GM23338 (cell line): ENCODE data around the gene SCAPER. TPM values are rescaled to one million over a fixed set of nuclear protein-coding genes. Genes with fewer than 3 reads are reported as not detected.

ENCODE experiments used
- ATAC-seq: fragments of 200-7000 bp; cut with Tn5 transposase; 3 replicates; pipeline ENCODE4 v1.9.1; 2020
- DNase-seq: peaks from one replicate; pipeline ENCODE4 v3.0.0-alpha.2; 2015; ENCODE audit warnings: low spot score
- H2AFZ ChIP-seq: fragments of 200-600 bp; sonication (generic); 2 replicates; pipeline ENCODE4 v1.8.0; 2016; ENCODE audit warnings: antibody characterized with exemption, mild to moderate bottlenecking, moderate library complexity
- H3F3A ChIP-seq: fragments of 200-600 bp; sonication (generic); replicated peaks from 2 replicates; pipeline ENCODE4 v1.8.0; 2017; ENCODE audit warnings: antibody characterized with exemption, mixed run types, low read depth
- H3K27ac ChIP-seq: fragments of 200-600 bp; sonication (generic); 2 replicates; pipeline ENCODE4 v1.6.1; 2016; ENCODE audit warnings: low read depth
- H3K27me3 ChIP-seq: fragments of 200-600 bp; sonication (generic); 2 replicates; pipeline ENCODE4 v1.8.0; 2016; ENCODE audit warnings: mild to moderate bottlenecking, mixed run types, moderate library complexity; ENCODE audit not compliant: insufficient read depth
- H3K36me3 ChIP-seq: fragments of 200-600 bp; sonication (generic); 2 replicates; pipeline ENCODE4 v1.8.0; 2016; ENCODE audit warnings: mild to moderate bottlenecking; ENCODE audit not compliant: insufficient read depth
- H3K4me1 ChIP-seq: fragments of 200-600 bp; sonication (generic); 2 replicates; pipeline ENCODE4 v1.8.0; 2016; ENCODE audit warnings: mild to moderate bottlenecking, moderate library complexity; ENCODE audit not compliant: insufficient read depth
- H3K4me2 ChIP-seq: fragments of 200-600 bp; sonication (generic); 2 replicates; pipeline ENCODE4 v1.7.1; 2017; ENCODE audit warnings: mixed run types
- H3K4me3 ChIP-seq: fragments of 200-600 bp; sonication (generic); 2 replicates; pipeline ENCODE4 v1.6.1; 2016; ENCODE audit warnings: mixed run types
- H3K79me2 ChIP-seq: fragments of 200-600 bp; sonication (generic); replicated peaks from 2 replicates; pipeline ENCODE4 v1.8.0; 2017; ENCODE audit warnings: mild to moderate bottlenecking; ENCODE audit not compliant: insufficient read depth
- H3K9me2 ChIP-seq: fragments of 200-600 bp; sonication (generic); 2 replicates; pipeline ENCODE4 v1.8.0; 2017; ENCODE audit not compliant: insufficient read depth
- H4K20me1 ChIP-seq: fragments of 200-600 bp; sonication (generic); replicated peaks from 2 replicates; pipeline ENCODE4 v1.8.0; 2017; ENCODE audit warnings: mild to moderate bottlenecking; ENCODE audit not compliant: insufficient read depth
- H3K27ac Mint-ChIP-seq: 2 replicates; pipeline ENCODE4 v1.8.0; 2020; ENCODE audit warnings: inconsistent platforms, mild to moderate bottlenecking, moderate library complexity, mixed read lengths
- H3K27me3 Mint-ChIP-seq: 3 replicates; pipeline ENCODE4 v1.8.0; 2022; ENCODE audit warnings: low read depth, mild to moderate bottlenecking, moderate library complexity, mixed read lengths, inconsistent platforms; ENCODE audit not compliant: insufficient read depth, poor library complexity
- H3K36me3 Mint-ChIP-seq: 3 replicates; pipeline ENCODE4 v1.8.0; 2021; ENCODE audit warnings: low read depth, mild to moderate bottlenecking, inconsistent platforms, moderate library complexity, mixed read lengths
- H3K4me1 Mint-ChIP-seq: 3 replicates; pipeline ENCODE4 v1.8.0; 2020; ENCODE audit warnings: mild to moderate bottlenecking, inconsistent platforms, mixed read lengths
- H3K4me3 Mint-ChIP-seq: 3 replicates; pipeline ENCODE4 v1.8.0; 2021; ENCODE audit warnings: moderate library complexity, mild to moderate bottlenecking, inconsistent platforms, mixed read lengths
- H3K9me3 Mint-ChIP-seq: 3 replicates; pipeline ENCODE4 v1.8.0; 2020; ENCODE audit warnings: moderate library complexity, mild to moderate bottlenecking, inconsistent platforms, mixed read lengths
- CREB1 ChIP-seq: fragments of 250-450 bp; sonication (Bioruptor Pico); IDR thresholded peaks from 2 replicates; pipeline ENCODE4 v1.5.0; 2020; ENCODE audit warnings: low read depth, mild to moderate bottlenecking, moderate library complexity
- ETS1 ChIP-seq: IDR thresholded peaks from 2 replicates; pipeline ENCODE4 v1.6.1; 2016; ENCODE audit warnings: antibody characterized with exemption
- EZH2 ChIP-seq: fragments of 200-600 bp; sonication (generic); IDR thresholded peaks from one replicate; pipeline ENCODE4 v1.8.0; 2017; ENCODE audit warnings: antibody characterized with exemption, mild to moderate bottlenecking, low read depth; ENCODE audit not compliant: unreplicated experiment
- EZH2phosphoT487 ChIP-seq: fragments of 200-600 bp; sonication (generic); IDR thresholded peaks from one replicate; pipeline ENCODE4 v1.8.1; 2018; ENCODE audit warnings: antibody characterized with exemption; ENCODE audit not compliant: unreplicated experiment
- JUNB ChIP-seq: IDR thresholded peaks from one replicate; pipeline ENCODE4 v1.6.1; 2016; ENCODE audit warnings: antibody characterized with exemption; ENCODE audit not compliant: unreplicated experiment
- NANOG ChIP-seq: IDR thresholded peaks from 2 replicates; pipeline ENCODE4 v1.6.1; 2016; ENCODE audit warnings: antibody characterized with exemption, borderline replicate concordance
- POLR2AphosphoS5 ChIP-seq: IDR thresholded peaks from 2 replicates; pipeline ENCODE4 v1.6.1; 2016; ENCODE audit warnings: antibody characterized with exemption, low read depth
- STAT1 ChIP-seq: IDR thresholded peaks from one replicate; pipeline ENCODE4 v1.6.1; 2016; ENCODE audit warnings: antibody characterized with exemption; ENCODE audit not compliant: unreplicated experiment
- ZNF114 ChIP-seq: fragments of 250-450 bp; sonication (Bioruptor Pico); IDR thresholded peaks from 2 replicates; pipeline ENCODE4 v1.5.0; 2020; ENCODE audit warnings: mild to moderate bottlenecking, moderate library complexity
- ZNF331 ChIP-seq: fragments of 250-450 bp; sonication (Bioruptor Pico); IDR thresholded peaks from 2 replicates; pipeline ENCODE4 v1.5.0; 2020; ENCODE audit warnings: low read depth, mild to moderate bottlenecking, moderate library complexity
- polyA plus RNA-seq: library from polyadenylated mRNA; unstranded; fragments of >200 nt; fragmentation: Nextera tagmentation; extraction: Ambion mirVana; gene quantifications from 2 replicates; pipeline ENCODE4 v1.2.1, GENCODE V29; 2016
- total RNA-seq: library from RNA; depleted of rRNA; stranded (reverse); fragments of >200 nt; shearing (Covaris generic); gene quantifications from 2 replicates; pipeline ENCODE4 v1.2.3, GENCODE V29; 2014
- TF ChIP-seq, protein P1 (sequence below): fragments of 250-450 bp; sonication (Bioruptor Pico); IDR thresholded peaks from 2 replicates; pipeline ENCODE4 v1.5.0; 2020; ENCODE audit warnings: mild to moderate bottlenecking, moderate library complexity
- TF ChIP-seq, protein P2 (sequence below), 2 experiments: fragments of 200-600 bp in 1 of 2; sonication (generic) in 1 of 2; conservative IDR thresholded peaks; 2 replicates each; pipeline versions ENCODE4 v1.5.1 to v1.6.1; 2016 to 2017; ENCODE audit warnings: antibody characterized with exemption in 2 of 2, low read depth in 2 of 2, mild to moderate bottlenecking in 2 of 2, moderate library complexity in 1 of 2
- TF ChIP-seq, protein P3 (sequence below): IDR thresholded peaks from one replicate; pipeline ENCODE4 v1.6.1; 2018; ENCODE audit warnings: antibody characterized with exemption; ENCODE audit not compliant: unreplicated experiment

SCAPER gene
- total and polyA plus RNA-seq, 2 experiments from 2014 or later = 9.1 to 17.6 TPM

DNA sequence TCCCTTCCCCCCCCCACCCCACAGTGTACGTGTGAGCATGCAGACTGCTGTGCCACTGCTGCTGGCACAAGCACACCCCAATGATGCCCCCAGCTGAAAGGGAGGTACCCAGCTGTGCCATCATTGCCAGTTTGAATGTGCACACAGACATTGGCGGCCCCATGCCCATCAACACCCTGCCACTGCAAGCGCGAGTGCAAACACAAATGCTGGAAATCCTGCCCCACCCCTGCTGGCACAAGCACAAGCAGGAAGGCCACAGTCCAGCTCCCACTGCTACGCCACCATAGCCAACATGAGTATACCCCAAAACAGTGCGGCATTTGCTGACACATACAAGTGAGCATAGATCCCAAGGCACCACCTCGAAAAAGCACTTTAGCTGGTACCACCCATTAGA, 222.9 kb downstream of the SCAPER start:
- H4K20me1 ChIP-seq = no peaks in the 10 kb centered on the region
- H3K79me2 ChIP-seq = no peaks in the 10 kb centered on the region
- H3K9me3 Mint-ChIP-seq = no peaks in the 10 kb centered on the region
- no peak overlapping the region for H3K4me3 Mint-ChIP-seq
- H3K4me1 Mint-ChIP-seq = no peaks in the 10 kb centered on the region
- no peaks in the 10 kb centered on the region for H3K27me3 Mint-ChIP-seq
- DNase-seq (no peak), ATAC-seq (no peak)
- no peak overlapping the region for H3K4me3 ChIP-seq
- H3K27ac ChIP-seq = no peak overlapping the region
- H3K36me3 Mint-ChIP-seq = no peaks in the 10 kb centered on the region
- H3K36me3 ChIP-seq = no peaks in the 10 kb centered on the region
- H3K4me1 ChIP-seq = no peaks in the 10 kb centered on the region
- no peaks in the 10 kb centered on the region for H3K27me3 ChIP-seq
- no peak overlapping the region for H2AFZ ChIP-seq
- H3F3A ChIP-seq = no peaks in the 10 kb centered on the region
- no peak overlapping the region for H3K27ac Mint-ChIP-seq
- H3K9me2 ChIP-seq = no peaks in the 10 kb centered on the region
- no peak overlapping the region for H3K4me2 ChIP-seq
- TF ChIP-seq, protein P1, sequence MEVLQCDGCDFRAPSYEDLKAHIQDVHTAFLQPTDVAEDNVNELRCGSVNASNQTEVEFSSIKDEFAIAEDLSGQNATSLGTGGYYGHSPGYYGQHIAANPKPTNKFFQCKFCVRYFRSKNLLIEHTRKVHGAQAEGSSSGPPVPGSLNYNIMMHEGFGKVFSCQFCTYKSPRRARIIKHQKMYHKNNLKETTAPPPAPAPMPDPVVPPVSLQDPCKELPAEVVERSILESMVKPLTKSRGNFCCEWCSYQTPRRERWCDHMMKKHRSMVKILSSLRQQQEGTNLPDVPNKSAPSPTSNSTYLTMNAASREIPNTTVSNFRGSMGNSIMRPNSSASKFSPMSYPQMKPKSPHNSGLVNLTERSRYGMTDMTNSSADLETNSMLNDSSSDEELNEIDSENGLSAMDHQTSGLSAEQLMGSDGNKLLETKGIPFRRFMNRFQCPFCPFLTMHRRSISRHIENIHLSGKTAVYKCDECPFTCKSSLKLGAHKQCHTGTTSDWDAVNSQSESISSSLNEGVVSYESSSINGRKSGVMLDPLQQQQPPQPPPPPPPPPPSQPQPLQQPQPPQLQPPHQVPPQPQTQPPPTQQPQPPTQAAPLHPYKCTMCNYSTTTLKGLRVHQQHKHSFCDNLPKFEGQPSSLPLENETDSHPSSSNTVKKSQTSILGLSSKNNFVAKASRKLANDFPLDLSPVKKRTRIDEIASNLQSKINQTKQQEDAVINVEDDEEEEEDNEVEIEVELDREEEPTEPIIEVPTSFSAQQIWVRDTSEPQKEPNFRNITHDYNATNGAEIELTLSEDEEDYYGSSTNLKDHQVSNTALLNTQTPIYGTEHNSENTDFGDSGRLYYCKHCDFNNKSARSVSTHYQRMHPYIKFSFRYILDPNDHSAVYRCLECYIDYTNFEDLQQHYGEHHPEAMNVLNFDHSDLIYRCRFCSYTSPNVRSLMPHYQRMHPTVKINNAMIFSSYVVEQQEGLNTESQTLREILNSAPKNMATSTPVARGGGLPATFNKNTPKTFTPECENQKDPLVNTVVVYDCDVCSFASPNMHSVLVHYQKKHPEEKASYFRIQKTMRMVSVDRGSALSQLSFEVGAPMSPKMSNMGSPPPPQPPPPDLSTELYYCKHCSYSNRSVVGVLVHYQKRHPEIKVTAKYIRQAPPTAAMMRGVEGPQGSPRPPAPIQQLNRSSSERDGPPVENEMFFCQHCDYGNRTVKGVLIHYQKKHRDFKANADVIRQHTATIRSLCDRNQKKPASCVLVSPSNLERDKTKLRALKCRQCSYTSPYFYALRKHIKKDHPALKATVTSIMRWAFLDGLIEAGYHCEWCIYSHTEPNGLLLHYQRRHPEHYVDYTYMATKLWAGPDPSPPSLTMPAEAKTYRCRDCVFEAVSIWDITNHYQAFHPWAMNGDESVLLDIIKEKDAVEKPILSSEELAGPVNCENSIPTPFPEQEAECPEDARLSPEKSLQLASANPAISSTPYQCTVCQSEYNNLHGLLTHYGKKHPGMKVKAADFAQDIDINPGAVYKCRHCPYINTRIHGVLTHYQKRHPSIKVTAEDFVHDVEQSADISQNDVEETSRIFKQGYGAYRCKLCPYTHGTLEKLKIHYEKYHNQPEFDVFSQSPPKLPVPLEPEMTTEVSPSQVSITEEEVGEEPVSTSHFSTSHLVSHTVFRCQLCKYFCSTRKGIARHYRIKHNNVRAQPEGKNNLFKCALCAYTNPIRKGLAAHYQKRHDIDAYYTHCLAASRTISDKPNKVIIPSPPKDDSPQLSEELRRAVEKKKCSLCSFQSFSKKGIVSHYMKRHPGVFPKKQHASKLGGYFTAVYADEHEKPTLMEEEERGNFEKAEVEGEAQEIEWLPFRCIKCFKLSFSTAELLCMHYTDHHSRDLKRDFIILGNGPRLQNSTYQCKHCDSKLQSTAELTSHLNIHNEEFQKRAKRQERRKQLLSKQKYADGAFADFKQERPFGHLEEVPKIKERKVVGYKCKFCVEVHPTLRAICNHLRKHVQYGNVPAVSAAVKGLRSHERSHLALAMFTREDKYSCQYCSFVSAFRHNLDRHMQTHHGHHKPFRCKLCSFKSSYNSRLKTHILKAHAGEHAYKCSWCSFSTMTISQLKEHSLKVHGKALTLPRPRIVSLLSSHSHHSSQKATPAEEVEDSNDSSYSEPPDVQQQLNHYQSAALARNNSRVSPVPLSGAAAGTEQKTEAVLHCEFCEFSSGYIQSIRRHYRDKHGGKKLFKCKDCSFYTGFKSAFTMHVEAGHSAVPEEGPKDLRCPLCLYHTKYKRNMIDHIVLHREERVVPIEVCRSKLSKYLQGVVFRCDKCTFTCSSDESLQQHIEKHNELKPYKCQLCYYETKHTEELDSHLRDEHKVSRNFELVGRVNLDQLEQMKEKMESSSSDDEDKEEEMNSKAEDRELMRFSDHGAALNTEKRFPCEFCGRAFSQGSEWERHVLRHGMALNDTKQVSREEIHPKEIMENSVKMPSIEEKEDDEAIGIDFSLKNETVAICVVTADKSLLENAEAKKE (CRISPR knock-in tag) = no peak
- TF ChIP-seq NANOG (no peak), EZH2phosphoT487 (no peak), CREB1 (no peak), JUNB (no peak), STAT1 (no peak), EZH2 (no peak), ZNF114 (no peak), POLR2AphosphoS5 (no peak), ZNF331 (CRISPR knock-in tag) (no peak), ETS1 (no peak)
- TF ChIP-seq, protein P2, sequence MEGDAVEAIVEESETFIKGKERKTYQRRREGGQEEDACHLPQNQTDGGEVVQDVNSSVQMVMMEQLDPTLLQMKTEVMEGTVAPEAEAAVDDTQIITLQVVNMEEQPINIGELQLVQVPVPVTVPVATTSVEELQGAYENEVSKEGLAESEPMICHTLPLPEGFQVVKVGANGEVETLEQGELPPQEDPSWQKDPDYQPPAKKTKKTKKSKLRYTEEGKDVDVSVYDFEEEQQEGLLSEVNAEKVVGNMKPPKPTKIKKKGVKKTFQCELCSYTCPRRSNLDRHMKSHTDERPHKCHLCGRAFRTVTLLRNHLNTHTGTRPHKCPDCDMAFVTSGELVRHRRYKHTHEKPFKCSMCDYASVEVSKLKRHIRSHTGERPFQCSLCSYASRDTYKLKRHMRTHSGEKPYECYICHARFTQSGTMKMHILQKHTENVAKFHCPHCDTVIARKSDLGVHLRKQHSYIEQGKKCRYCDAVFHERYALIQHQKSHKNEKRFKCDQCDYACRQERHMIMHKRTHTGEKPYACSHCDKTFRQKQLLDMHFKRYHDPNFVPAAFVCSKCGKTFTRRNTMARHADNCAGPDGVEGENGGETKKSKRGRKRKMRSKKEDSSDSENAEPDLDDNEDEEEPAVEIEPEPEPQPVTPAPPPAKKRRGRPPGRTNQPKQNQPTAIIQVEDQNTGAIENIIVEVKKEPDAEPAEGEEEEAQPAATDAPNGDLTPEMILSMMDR (conservative IDR thresholded peaks at IDR 0.05; ENCODE audit: low read depth in 2 of 2) = no peak
- TF ChIP-seq, protein P3, sequence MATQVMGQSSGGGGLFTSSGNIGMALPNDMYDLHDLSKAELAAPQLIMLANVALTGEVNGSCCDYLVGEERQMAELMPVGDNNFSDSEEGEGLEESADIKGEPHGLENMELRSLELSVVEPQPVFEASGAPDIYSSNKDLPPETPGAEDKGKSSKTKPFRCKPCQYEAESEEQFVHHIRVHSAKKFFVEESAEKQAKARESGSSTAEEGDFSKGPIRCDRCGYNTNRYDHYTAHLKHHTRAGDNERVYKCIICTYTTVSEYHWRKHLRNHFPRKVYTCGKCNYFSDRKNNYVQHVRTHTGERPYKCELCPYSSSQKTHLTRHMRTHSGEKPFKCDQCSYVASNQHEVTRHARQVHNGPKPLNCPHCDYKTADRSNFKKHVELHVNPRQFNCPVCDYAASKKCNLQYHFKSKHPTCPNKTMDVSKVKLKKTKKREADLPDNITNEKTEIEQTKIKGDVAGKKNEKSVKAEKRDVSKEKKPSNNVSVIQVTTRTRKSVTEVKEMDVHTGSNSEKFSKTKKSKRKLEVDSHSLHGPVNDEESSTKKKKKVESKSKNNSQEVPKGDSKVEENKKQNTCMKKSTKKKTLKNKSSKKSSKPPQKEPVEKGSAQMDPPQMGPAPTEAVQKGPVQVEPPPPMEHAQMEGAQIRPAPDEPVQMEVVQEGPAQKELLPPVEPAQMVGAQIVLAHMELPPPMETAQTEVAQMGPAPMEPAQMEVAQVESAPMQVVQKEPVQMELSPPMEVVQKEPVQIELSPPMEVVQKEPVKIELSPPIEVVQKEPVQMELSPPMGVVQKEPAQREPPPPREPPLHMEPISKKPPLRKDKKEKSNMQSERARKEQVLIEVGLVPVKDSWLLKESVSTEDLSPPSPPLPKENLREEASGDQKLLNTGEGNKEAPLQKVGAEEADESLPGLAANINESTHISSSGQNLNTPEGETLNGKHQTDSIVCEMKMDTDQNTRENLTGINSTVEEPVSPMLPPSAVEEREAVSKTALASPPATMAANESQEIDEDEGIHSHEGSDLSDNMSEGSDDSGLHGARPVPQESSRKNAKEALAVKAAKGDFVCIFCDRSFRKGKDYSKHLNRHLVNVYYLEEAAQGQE = no peak
